Stimulated activated CD8-positive, alpha-beta memory T cell treated with anti-CD3 and anti-CD28 coated beads, Interleukin-7, amount 100 ng/mL, for 48 hours (primary cell): ENCODE results near the gene PLA2G4B.

Source experiments
- DNase-seq, 2 donors: peaks; one replicate each; pipeline ENCODE4 v3.0.0-alpha.2; 2020; ENCODE audit warnings: low read depth in 1 of 2; ENCODE audit errors: extremely low read depth in 1 of 2

Gene PLA2G4B

DNA sequence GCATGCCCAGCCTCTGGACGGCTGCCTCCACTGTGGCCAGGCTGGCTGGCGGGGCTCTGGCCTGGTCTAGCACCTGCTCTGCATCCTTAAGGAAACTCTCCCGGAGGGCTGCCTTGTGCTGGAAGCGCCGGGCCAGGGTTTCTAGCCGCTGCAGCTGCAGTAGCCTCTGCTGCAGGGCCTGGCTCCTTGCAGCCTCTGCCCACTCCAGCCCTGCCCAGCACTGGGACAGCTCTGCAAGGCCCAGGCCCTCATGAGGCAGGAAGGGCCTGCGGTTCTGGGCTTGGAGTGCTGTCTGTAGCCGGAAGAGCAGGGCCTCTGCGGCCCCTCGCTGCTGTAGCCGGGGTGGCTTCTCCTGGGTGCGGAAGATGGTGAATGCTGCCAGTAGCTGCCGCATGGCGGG is 47.2 kb downstream of the PLA2G4B start:
- DNase-seq: no peak

DNA sequence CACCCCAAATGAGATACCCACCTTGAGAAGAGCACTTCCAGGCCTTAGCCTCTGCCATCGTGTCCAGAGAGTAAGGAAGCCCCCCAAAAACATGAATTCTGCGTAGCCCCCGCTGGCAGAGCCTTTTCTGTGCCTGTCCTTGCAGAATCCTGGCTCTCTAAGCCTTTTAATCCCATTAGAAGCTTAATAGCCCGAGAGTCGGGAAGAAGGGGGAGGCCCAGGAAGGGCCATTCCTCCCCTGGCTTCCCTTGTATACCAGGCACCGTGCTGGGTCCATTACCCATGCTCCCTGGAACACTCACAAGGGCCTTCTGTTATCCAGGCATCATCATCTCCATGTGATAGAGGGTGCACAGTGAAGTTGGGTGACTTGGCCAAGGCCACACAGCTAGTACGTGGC is 48.1 kb downstream of the PLA2G4B start:
- no peak for DNase-seq

DNA sequence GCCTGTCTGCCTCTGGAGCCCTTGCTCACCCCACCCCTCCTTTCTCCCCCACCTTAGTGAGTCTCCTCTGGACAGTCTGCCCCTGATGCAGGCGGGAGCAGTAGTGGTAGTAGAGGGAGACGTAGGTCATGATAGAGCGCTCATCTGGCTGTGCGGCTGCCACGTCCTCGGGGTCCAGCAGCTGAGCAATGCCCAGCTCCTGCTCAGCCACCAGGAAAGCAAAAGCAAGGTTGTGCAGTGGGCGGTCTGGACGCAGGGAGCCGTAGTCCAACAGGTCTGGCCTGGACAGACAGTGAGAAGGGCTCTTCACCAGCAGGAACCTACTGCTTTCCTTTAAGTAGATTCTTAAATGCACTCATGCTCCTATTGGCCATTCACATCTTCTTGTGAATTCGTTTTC is 48.5 kb downstream of the PLA2G4B start:
- no peak for DNase-seq

DNA sequence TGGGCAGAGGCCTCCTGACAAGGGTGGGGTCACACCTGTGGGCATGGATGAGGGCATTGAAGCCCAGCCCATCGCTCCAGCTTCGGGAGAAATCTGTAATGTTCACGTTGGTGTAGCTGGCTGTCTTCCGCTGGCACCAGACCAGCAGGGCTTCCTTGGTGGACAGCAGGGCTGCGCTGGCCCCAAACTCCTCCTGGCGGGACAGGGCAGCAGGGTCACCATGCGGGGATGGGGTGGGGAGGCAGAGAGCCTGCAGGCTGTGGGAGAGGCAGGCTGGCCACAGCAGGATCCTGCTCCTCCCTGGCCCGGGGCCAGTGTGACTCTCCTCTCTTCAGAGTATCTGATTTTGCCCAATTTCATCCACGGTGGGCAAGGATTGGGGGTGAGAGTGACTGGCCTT is 49.2 kb downstream of the PLA2G4B start:
- no peak for DNase-seq

DNA sequence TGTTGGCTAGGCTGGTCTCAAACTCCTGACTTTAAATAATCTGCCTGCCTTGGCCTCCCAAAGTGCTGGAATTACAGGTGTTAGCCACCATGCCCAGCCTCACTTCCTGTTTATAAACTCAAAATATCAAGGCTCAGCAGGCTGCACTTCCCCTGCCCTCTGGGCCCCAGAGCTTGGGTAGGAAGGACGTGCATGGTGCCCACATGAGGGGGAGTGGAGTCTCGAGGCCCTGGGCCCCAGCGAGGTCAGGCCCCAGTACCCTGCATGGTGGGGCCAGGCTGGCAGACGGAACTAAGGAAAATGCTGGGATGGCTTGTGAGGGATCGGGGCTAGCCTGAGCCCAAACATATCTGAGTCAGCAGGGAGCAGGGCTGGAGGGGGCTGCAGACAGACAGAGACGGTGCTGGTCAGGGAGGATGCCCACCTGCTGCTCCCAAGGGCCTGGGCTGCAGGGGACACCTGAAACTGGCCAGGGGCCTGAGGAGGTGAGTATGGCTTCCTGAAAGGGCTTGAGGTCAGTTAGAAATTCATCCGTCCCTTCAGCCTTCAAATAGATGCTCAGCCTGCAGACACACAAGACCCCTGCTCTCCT is 50.1 kb downstream of the PLA2G4B start:
- no peak for DNase-seq

DNA sequence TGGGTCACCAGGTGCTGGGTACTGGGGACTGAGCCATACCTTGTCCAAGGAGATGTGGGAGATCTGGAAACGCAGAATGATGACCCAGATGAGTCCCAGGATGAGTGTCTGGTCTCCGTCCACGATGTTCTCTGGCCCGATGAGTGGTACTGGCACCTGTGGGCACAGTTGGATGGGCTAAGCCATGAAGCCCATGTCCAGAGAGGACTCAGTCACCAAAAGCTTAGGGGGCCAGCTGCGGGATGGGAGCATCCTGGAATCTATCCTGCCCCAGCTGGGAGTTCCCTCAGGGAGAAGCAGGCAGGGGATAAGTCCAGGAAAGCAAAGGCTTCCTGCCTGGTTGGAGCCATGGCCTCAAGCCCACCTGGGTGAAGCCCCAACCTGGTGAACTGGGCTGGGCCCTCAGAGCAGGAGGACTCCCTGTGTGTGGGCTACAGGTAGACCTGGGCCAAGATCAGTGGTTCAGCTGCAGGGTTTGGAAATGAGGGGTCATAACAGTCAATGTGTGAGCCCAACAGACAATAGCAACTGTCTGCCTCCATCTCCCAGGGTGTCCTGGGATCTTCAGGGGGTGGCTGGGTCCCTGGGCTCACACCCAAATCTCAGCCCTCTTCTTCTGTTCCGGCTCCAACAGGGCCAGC is 51.5 kb downstream of the PLA2G4B start:
- DNase-seq: no peak

DNA sequence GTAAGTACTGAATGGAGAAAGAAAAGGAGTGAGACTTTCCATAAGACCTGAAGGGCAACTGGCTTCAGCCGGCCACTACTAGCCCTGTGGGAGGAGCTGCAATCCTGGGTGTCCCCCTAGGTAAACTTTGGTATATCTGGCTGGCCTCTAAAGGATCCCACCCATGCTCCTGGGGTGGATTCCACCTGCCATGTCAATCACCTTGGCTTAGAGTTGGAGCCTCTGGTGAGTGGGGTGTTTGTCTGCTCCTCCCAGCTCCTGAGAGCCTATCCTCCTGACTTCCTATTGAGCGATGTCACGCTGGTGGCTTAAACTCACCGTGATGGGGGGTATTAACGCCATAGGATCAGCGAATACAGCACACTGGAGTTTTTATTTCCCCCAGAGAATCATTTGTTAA is 52.6 kb downstream of the PLA2G4B start:
- no peak for DNase-seq

DNA sequence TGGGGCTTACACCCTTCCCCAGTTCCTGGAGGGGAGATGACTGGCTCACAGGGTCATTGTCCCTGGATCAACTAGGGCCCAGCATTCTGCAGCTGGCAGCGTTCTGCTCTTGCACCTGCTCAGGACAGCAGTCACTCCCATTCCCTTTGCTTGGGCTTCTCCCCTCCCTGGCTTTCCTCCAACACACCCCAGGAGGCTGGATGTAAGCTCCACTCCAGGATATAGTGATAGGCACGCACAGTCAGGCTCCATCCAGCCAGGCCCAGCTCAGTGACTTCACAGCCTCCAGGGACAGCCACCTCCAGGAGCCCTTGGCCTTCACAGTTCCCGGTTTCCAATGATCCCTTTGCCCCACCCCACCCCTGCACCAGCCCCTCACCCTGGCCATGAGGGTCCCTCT is 53.3 kb downstream of the PLA2G4B start:
- no peak for DNase-seq

DNA sequence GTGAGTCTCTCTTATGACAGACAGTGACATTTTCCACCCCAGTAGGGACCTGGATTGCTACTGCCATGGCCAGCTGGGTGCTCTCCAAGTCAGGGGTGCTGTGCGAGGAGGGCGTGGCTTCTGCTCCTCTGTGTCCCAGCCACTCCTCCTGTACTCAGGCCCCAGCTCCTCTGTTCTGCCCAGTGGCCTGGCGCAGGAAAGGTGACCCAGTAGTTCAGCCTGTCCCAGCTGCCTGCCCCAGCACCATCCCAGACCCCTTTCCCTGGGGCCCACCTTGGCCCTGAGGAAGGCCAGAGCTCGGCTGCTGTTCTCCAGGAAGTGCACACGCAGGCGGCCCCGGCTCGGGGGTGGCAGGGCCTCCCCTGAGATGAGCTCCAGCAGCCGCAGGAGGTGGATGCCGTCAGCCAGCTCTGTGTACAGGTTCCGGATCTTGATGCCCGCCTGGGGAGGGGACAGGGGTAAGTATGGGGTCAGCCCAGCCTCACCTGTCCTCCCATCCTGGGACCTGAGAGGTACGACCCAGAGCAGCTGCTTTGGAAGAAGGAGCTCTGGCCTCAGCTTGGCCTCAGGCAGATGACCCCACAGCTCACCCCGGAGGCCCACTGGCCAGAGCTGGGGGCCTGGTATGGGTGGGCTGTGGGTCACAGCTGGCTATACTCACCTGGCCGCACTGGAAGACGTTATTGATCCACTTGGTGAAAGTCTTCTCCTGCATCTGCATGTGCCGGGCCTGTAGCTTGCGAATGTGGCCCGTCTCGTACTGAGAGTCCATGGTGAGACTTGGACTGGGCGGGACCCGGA is 54.2 kb downstream of the PLA2G4B start:
- no peak for DNase-seq

DNA sequence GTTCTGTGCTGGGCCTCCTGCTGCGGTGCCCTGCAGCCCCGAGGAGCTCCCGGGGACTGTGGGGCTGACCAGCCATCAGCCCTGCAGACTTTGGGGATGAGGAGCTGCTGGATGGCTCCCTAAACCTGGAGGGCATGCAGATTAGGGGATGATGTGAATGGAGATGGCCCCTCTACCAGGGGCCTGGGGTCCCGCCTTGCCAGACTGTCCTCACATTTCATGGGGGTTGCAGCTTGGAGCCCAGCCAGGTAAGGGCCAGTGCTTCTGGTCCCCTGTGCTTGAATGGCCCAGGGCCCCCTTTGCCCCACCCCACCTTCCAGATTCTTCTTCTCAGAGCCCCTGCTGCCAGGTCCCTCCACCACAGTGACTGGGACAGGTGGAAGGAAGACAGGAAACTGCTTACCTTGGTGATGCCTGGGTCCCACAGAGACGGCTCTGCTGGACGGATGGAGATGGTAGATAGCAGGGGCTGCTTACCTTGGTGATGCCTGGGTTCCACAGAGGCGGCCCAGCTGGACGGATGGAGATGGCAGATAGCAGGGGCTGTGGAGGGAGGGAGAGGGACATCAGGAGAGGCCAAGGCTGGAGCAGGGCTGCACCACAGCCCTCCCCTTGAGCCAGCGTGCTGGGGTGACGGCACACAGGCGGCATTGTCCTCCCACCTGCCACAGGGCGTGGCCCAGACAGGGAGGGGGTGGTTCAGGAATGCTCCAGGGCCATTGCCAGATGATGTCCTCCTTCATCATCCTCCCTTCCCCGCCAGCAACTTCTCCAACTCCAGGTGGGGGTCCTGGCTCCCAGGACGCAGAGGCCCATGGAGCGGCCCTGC is 55.0 kb downstream of the PLA2G4B start, which contains the start of gene SPTBN5:
Gene SPTBN5, minus strand, starts transcription at position 632 of the 829 bp plus-strand sequence. Its CDS starts 556 bp downstream, at position 76.
- DNase-seq: no peak

DNA sequence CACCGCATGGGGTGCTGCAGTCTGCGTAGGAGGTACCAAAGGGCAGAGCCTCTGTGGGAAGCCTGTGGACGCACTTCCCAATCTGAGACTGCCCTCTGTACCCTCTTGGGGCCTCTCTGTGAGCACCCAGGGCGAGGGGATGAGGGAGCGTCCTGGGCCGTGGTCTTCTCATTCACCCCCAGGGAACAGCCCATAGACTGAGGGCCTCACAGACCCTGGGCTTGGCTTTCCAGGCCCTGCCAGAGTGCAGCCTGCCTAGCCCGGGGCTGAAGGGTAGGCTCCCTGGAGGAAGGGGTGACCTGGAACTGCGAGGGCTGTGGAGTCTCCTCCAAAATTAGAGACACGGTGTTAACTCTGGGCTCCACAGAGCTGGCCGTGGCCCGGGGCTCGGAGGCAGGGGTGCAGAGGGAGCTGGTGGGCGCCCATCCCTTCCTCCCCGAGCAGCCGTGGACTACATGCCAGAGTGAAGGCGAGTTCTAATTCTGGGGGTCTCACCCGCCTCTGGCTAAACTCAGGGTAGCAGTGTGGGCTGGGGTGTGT is 55.7 kb downstream of the PLA2G4B start:
- no peak for DNase-seq

DNA sequence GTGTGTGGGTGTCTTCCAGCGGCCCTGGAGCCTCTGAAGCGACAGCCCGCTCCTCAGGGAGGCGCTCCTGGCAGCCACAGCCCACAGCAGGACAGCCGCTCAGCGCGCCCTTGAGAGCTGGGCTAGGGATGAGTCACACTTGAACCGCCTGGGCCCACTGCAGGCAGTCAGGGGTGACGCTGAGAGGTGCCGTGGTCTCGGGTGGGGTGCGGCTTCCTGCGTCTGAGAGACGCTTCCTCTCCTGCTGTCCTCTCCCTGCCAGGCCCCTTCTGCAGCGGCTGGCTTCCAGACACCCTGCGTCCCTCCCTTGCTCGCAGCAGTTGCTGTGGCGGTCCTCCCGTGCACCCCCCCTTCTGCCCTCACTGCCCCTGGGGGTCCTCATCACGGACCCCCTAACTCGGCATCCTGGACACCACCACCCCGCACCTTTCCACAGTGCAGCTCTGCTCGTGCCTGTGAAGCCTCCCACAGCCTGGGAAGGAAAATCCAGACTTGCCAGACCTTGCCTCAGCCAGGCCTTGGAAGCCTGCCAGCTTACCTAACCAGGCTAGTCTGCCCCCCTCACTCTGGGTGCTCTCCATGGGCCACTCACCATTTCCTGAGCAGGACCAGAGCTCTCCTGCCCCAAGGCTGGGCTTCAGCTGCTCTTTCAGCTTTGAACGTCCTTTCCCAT is 56.3 kb downstream of the PLA2G4B start:
- peak; percentile 61 to 78 for DNase-seq

DNA sequence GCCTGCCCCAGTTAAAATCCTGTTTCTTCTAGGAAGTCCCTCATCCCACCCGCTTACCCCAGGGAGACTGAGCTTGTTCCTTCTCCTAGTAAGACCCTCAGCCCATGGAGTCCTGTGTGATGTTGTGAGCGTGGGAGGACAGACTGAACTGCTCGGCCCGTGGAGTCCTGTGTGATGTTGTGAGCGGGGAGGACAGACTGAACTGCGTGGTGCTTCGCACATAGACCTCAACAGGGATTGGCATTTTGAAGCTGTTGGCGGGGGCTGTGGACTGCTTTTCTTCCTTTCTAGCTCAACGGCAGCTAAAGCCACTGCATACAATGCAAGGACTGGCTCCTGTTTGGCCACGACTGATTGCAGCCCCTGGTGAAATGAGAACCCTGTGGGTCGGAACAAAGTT is 56.8 kb downstream of the PLA2G4B start:
- DNase-seq: no peak

DNA sequence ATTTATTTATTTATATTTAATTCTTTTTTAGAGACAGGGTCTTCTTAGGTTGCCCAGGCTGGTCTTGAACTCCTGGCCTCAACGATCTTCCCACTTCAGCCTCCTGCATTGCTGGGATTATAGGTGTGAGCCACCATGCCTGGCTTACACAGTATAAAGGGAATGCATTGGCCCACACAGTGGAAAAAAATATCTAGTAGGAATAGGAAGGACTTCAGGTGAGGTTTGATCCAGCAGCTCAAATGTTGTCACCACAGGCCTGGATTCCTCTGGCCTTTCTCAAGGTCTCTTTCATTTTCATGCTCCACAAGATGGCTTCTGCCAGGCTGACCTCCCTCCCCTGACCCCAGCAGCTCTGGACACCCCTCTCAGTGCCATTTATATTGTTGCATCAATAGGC is 57.3 kb downstream of the PLA2G4B start:
- no peak for DNase-seq

DNA sequence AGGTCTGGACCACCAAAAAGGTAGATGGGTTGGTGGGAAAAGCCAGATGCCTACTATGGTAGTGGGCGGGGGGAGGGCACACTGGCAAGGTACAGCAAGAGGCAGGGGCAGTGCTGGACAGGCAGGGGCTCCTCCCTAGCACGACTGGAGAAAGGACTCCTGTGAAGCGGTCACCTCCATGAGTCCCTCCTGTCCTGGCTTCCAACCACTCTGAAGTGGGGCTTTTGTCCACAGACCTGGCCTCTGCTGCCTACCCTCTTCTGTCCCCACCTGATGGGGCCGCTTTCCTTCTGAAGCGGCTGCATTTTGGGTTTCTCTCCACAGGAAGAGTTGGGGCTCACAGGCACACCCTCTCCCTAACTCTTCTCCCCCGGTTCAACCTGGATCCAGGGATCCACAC is 57.9 kb downstream of the PLA2G4B start:
- no peak for DNase-seq

DNA sequence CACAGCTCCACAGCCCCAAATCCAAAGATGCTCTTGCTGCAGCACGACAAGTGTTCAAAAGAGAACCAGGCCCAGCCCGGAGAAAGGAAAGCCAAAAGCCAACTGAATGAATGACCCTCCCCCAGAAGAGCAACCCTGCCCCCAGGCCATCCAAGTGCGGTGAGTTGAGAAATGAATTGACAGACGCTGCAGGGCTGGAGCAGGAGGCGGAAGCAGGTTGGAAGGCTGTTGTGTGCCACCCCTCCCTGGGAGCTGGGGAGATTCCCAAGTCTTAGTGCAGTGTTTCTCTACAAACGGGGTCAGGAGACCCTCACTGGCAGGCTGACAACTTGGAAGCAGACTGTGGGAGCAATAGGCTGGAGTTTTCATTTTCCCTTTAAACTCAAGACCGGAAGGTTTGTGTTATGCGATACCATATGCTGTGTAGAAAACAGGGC is 58.7 kb downstream of the PLA2G4B start:
- DNase-seq: no peak
